Forelimb muscle (tissue), 1 donor: ENCODE data around the gene DAZL. TPM values are rescaled to one million over a fixed set of nuclear protein-coding genes. Genes with fewer than 3 reads are reported as not detected.

ENCODE experiments used
- DNase-seq: peaks from one replicate; pipeline ENCODE4 v3.0.0-alpha.2; 2013; ENCODE audit warnings: low read depth
- polyA plus RNA-seq: library from polyadenylated mRNA; unstranded; fragments of 120-200 nt; gene quantifications from one replicate; pipeline ENCODE4 v1.2.1, GENCODE V29; 2013; ENCODE audit not compliant: insufficient read length

Gene DAZL
- polyA plus RNA-seq, 1 donor, result not detected

DNA sequence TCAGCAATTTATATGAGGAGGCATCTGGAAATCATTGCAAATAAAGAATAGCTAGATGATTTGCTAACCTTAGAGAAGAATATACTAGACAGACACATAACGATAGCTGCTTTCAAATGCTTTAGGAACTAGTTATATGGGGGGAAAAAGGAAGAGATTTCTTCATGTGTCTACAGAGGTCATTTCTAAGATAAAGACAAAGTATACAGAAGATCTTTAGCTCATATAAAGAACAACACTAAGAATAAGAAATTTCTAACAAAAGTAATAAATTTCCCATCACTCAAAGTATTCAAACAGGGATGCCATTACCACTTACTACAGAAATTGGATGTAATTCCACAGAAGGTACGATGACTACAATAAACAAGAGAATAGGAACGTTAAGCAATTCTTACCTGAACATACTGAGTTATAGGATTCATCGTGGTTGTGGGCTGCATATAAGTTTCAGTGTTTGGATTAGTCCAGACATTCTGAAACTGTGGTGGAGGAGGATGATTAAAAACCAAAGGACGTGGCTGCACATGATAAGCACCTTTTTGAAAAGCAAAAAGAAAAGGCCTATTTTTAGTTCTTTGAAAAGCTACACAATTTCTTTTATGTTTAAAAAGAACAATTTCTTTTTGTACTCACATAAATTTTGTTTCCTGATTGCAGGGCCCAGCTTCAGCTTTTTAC lies 8.7 kb downstream of the DAZL start:
- no peak for DNase-seq

DNA sequence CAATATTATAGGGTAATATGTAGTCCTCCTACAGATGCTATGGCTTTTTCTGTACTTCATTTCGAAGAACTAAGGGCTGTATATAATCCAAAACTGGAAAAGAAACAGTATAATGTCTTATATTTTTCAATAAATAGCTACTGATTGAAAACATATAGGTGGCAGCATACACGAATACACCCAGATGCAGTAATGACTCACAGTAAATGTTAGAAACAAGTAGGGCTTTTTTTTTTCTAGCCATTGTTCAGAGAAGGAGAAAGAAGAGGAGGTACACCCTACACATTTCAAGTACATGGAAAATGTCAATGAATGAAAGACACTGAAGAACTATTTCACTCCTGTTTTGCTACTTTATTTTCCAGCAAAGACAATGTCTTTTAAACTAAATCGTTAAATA lies 9.4 kb downstream of the DAZL start:
- DNase-seq, result no peak

DNA sequence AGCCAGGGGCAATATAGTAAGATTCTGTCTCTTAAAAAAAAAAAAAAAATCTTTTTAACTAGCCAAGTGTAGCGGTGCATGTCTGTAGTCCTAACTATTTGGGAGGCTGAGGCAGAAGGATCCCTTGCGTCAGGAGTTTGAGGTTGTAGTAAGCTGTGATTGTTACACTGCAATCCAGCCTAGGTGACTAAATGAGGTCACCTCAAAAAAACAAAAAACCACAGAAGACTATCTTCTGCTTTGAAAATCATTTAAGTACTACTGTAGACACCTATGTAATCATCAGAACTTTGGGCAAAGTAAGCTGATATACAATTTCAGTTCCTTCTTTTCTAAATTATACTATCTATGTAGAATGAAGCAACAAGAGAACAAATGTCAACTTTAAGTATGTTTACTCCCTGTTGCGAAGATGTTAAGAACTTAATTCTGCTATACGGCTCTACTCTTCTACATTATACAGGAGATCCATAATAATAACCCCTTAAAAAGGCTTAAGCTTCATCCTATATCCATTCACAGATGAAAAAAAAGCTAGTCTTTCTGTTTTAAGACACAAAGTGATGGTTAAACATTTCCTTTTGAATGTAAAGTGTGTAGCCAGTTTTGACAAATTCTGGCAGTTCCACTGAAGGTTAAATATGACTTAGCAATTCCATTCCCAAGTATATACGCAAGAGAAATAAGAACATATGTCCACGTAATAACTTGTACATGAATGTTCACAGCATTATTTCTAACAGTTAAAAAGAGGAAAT lies 15.2 kb downstream of the DAZL start:
- DNase-seq, result no peak

DNA sequence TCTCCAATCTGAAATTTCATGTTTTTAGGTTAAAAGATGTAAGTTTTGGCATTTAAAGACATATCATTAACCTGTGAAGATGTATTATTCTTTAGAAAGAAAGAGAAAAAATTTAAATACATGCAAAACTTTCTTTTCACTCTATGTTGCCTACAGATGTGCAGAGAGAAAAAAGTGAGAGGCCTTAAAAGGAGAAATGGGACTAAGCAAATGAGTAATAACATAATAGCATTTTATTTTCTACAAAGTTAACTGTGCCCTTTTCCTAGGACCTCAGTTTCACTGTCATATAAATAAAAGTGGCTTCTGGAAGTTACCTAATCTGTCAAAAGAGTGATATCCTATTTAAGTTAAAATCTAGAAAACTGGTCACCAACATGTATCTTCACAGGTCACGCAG lies 16.1 kb downstream of the DAZL start:
- DNase-seq, result no peak

DNA sequence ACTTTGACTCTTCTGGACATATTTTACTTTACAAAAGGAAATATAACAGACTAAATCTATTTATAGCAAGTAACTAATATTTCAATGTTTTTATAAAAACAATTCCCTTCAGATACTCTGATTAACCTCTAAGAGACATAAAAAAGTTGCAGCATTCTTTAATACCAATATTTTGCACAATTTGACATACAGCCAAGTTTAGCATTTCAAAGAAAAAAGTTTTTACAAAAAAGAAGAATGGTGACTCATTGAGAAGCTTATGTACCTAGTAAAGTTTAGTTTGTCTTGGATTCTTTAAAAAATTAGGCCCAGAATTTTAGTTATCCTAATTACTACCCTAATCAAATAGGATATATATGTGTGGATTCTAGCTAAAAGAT lies 17.6 kb downstream of the DAZL start:
- DNase-seq, result no peak

DNA sequence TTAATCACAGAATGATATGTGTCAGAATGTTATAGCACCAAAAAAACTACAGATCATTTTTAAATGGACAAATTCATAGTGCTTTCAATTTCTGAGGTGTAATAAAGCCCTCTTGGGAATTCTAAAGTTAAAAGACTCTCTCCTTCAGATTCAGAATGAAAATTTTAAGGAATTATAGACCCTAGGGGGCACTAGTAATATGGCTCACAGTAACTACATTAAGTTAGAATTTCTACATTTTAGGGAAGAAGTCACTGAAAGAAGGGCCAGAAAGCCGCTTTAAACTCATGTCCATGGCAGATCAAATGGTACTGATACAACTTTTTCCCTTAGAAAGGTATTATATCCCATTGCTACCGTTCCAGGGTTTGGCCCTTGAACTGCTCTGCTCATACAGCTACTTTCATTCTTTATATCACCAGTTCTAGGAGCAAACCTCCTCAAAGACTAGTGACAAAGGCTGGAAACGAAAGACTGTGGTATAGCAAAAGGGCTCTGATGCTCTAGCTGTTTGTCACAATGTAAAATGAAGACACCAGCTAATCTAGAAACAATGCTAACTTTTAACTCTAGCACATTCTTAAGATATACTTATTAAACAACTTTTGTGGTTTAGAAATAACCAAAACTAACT lies 18.1 kb downstream of the DAZL start:
- no peak for DNase-seq

DNA sequence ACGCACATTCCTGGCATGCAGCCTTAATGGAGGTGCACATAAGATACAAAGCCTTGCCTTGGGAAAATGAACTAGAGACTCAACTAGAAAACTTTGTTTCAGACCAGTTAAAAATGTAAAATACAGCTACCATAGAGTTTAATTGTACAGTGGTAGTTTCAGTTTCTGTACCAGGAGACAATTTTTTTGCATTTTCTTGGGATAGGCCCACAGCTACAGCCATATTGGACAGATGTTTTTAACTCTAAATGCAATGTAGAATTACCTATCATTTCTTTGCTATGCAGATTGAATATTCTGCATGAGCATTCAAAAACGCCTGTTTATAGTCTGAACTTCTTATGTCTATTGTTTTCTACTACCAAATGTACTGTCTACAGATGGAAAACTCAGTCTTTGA lies 20.3 kb downstream of the DAZL start:
- DNase-seq, result no peak

DNA sequence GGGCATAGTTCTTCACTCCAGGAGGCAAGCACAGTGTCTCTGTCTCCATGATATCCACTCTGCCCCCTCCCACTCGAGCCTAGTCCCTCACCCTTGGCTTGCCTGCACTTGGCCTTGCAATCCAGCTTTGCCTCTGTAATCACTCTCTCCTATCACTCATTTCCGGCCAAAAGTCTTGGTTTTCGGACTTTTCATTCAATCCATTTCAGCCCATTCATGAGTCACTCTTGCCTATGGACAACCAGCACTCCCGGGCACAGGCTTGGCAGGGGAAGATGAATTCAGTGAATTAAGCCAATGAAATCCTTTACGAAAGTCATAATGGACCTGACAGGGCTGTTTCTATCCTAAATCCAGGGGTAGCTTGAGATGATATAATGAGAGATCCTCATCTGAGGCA lies 21.7 kb downstream of the DAZL start:
- DNase-seq, result no peak

DNA sequence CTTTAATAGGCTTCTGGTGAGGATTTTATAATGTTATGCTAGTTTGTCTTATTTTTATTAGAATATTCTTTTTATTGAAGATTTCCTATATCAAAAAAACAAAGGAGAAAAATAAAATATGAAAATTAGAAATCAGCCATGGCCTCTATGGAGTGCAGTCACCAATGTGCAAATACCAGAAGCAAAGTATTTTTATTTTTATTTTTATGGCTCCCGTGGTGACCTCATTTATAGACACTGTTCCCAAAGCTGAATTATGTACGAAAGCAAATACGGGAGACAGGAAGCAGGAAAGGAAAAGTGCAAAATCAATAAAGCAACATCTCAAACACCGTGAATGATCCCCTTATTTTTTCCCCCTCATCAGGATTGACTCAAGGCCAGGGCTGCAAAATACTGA lies 35.1 kb downstream of the DAZL start:
- no peak for DNase-seq

DNA sequence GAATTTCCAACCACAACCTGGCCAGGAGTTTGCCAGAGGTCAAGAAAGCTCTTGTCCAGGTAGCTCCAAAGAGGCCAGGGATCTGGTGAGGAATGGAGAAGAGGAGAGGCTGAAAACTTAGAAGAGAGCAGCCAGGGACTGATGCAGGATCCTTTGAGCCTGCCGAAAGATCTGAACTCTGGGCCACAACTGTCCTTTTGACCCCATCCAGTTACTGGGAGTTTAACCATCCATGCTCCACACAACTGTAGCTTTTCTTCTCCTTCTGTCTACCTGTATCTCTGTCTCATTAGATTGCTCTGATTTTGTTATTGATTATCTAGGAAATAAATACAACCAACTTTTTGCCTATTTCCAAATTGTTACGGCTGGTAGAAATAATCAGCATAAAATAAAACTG lies 36.7 kb downstream of the DAZL start:
- no peak for DNase-seq

DNA sequence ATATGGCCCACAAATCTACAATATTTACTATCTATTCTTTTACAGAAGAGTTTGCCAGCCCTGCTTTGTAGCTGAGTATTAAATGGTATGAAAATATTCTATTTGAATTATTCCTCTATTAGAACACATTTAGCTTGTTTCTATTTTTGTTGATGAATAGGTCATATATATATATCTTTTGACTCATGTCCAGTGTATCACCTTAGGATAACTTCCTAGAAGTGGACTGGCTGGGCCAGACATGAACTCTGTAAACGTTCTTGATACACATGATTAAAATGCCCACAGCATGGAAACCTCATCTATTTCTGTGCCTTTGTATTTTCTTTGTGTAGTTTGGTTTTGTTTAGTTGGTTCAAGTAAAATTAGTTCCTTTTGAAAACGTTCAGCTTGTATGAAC lies 37.1 kb downstream of the DAZL start:
- no peak for DNase-seq

DNA sequence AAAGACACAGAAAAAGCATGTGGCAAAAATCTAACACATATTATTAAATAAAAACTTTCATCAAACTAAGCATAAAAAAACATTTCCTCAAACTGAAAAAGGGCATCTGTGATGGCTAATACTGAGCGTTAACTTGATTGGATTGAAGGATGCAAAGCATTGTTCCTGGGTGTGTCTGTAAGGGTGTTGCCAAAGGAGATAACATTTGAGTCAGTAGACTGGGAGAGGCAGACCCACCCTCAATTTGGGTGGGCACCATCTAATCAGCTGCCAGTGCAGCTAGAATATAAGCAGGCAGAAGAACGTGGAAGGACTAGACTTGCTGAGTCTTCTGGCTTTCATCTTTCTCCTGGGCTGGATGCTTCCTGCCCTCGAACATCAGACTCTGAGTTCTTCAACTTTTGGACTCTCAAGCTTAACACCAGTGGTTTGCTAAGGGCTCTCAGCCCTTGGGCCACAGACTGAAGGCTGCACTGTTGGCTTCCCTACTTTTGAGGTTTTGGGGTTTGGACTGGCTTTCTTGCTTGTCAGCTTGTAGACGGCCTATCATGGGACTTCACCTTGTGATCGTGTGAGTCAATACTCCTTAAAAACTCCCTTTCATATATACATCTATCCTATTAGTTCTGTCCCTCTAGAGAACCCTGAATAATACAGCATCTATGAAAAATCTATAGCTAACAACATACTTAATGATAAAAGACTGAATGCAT lies 45.4 kb downstream of the DAZL start:
- DNase-seq, result no peak

DNA sequence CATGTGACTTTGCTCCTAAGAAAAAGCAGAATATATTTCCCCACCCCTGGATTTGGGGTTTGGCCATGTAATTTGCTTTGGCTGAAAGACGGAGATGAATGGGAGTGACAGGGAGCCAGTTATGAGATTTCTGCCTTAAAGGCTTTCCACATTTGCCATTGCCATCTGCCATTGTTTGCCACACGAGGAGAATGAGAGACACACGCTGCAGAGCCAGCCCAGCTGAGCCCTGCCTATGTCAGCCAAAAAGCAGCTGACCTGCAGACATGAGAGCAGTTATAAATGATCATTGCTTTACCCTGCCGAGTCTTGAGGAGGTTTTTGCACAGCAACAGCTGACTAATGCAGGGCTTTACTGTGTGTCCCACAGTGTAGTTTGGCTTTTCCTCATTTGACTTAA lies 51.1 kb downstream of the DAZL start:
- no peak for DNase-seq

DNA sequence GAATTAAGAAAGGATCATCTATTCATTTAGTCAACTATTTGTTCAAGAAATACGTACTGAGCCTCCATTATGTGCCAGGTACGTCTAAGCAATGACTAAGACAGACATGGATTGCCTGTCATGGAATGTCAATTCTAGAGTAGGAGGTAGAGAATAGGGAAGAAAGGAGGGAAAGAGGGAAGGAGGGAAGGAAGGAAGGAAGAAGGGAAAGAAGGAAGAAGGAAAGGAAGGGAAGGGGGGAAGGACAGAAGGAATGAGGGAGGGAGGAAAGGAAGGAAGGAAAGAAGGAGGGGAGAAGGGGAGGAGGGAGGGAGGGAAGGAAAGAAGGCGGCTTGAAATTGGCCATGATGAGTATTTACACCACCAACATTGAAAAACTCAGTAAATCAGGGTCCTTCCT lies 52.5 kb downstream of the DAZL start:
- DNase-seq, result no peak

DNA sequence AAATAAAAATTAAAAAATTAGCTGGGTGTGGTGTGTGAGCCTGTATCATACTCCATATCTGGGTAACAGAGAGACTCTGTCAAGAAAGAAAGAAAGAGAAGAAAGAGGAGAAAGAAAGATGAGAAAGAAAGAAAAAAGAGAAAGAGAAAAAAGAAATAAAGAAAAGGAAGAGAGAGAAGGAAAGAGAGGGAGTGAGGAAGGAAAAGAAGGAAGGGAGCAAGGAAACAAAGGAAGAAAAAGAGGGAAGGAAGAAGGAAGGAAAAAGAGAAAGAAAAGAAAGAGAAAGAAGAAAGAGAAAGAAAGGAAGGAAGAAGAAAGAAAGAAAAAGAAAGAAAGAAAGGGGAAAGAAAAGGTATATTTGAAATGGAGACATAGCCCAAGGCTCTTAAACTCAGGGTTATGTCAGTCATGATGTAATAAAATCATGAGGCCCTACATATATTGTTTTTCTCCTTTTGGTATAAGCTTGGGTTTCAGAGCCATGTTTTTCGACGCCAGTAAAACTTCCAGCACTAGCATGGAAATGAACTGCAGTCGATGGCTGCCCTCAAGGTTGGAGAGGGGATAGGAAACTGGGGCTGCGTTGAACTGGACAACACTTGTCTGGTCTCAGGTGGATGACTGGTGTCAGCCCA lies 53.8 kb downstream of the DAZL start:
- no peak for DNase-seq

DNA sequence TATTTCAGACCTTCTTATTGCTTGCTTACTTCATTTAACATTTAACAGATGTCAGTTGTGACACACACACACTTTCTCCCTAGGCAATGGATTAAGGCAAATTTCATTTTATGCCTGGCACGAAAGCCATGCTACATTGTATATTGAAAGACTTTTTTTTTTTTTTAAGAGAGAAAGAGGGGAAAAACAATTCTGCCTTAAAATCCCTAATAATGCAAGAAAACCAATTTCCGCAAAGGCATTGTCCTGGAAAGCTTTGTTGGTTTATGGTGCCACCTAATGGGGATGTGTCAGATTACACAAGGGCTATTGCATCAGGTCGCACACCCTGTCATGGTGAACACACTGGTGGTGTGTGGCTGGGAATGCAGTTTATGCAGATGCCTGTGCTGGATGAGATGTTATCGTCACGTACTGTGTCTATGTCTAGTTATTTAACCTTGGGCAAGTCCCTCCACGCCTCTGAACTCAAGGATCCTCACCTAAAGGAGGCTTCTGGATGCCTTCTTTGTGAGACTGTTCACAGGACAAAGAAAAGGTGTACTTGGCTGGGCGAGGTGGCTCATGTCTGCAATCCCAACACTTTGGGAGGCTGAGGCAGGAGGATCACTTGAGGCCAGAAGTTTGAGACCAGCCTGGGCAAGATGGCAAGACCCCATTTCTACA lies 54.4 kb downstream of the DAZL start:
- peak; percentile 84 for DNase-seq

DNA sequence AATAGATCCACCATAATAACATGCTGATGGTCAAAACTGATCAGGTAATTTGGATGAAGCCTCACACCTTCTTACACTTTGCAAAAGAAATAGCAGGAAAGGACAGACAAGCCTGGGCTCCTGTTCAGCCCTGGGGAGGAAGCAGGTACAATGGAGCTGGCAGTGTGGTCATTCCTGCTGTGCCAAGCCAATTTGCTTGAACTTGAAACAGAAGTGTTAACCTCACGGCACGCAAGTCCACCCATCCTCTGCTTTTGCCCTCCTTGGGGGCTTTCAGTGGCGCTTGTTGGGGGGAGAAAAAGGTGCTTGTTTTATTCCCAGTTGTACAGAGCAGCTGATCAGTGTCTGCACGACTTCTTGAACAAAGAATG lies 54.9 kb downstream of the DAZL start:
- DNase-seq, result no peak

DNA sequence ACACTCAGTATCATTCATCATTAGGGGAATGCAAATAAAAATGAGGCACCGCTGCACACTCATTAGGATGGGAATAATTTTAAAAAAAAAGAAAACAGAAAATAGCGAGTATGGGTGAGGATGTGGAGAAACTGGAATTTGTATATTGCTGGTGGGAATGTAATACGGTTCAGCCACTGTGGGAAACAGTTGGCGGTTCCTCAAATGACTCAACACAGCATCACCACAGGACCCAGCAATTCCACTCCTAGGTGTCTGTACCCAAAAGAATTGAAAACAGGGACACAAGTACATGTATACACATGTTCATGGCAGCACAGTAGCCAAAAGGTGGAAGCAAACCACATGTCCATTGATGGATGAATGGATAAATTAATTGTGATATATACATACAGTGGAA lies 56.5 kb downstream of the DAZL start:
- DNase-seq, result no peak

DNA sequence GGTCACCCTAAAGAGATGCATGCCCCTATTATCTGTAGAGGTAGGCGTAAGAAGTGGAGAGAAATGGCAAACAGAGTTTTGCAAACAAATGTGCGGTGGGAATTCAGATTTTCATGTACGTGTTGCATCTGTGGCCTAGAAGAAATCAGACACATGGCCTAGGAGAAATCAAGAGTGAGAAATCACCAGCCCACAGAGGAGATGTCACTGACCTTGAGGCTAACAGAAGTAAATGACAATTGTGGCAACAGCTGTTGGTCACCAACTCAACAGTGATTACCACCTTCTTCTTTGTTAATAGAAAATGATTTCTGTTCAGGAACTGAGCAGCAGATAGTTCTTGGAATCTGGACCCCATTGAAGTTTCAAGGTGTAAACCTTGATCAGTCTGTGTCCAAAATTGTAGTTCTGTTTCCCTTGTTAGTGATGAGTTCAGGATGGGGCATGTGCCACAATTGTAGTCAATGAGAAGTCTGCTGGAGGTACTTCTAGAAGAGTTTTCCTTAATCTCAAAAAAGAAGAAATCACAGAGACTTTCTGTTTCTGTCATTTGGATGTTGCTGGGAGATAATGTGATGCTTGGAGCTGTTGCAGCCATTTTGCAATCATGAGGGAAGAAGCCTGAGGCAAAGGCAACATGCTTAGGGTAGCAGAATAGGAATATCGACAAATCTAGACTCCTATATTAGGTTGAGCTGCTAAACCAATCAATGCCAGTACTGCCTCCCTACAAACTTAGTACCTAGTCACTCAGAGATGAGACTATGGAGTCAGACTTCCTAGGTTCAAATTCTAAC lies 57.5 kb downstream of the DAZL start:
- DNase-seq, result no peak

DNA sequence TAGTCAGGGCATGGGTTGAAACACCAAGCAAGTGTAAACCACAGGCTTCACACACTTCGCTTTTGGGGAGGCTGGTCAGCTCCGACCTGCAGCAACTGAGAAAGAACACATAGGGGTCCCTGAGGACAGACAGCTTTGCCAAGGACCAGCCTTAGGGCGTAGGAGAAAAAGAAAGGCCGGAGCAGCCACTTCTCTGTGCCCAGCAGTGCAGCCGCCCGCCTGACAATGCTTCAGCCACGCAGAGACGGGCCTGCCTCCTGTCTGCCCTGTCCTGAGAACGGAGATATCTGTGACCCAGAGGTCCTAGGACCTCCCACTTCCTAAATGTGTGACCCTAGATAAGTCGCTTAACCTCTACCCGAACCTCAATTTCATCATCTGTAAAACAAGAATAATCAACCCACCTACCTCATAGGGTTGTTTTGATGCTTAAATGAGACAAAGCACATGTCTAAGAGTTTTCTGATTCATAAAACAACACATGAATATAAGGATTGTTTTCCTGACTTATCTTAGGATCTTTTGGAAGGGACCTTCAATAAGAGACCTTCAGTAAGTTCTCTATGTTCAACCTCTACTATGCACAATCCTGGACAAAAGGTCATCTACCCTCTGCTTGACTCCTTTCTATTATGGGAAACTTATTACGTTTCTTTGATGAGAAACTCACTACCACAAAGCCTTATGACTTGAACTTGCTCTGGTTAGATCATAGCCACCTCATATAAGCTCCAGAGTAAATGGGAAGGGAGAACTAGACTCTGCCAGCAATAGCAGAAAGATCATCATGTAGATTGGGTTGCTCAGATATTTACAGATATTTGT lies 58.8 kb downstream of the DAZL start:
- DNase-seq, result no peak
